ENCODE data around the gene RMDN2. TPM values are rescaled to one million over a fixed set of nuclear protein-coding genes. Genes with fewer than 3 reads are reported as not detected.

The RMDN2 gene
- total RNA-seq, 1 donor = 11.9 TPM

DNA sequence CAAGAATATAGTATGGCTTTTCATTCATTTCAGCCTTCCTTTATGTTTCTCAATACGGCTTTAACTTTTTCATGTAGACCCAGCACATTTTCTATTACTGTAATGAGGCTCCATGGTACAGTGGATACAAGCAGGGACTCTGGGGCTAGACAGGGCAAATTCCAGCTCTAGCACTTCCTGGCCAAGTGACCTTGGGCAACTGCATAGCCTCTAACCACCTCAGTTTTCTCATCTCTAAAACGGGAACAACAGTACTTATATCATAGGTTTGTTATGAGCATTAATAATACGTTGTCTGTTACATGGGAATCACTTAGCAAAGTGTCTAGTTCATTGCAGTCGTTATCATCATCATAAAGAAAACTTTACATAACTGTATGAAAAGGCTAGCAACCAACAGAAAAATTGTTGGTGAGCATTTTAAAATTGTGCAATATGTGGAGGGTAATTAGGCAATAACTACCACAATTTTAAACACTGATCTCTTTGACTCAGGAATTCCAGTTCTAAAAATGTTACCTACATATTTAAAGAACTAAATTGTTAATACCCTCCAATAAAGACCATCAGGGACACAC is 13.7 kb upstream of the RMDN2 start:
- TF ChIP-seq, protein P1, sequence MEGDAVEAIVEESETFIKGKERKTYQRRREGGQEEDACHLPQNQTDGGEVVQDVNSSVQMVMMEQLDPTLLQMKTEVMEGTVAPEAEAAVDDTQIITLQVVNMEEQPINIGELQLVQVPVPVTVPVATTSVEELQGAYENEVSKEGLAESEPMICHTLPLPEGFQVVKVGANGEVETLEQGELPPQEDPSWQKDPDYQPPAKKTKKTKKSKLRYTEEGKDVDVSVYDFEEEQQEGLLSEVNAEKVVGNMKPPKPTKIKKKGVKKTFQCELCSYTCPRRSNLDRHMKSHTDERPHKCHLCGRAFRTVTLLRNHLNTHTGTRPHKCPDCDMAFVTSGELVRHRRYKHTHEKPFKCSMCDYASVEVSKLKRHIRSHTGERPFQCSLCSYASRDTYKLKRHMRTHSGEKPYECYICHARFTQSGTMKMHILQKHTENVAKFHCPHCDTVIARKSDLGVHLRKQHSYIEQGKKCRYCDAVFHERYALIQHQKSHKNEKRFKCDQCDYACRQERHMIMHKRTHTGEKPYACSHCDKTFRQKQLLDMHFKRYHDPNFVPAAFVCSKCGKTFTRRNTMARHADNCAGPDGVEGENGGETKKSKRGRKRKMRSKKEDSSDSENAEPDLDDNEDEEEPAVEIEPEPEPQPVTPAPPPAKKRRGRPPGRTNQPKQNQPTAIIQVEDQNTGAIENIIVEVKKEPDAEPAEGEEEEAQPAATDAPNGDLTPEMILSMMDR (IDR thresholded peaks at IDR 0.05; ENCODE audit: extremely low read depth, low read depth, low read length) = no peak
- Histone ChIP-seq H3K27ac (ENCODE audit: low read depth, low read length) (no peak overlapping the region), H3K4me2 (ENCODE audit: insufficient read depth, low read length) (no peak overlapping the region), H3K27me3 (ENCODE audit: insufficient read depth, low read length) (no peaks in the 10 kb centered on the region), H2AFZ (ENCODE audit: low read length) (no peak overlapping the region), H3K9me3 (ENCODE audit: low read depth, low read length) (no peaks in the 10 kb centered on the region), H3K79me2 (ENCODE audit: insufficient read depth, low read length) (no peaks in the 10 kb centered on the region), H3K4me3 (ENCODE audit: insufficient read depth, low read length) (no peak overlapping the region), H4K20me1 (ENCODE audit: insufficient read depth, low read length) (no peaks in the 10 kb centered on the region), H3K36me3 (ENCODE audit: insufficient read depth, low read length) (no peaks in the 10 kb centered on the region), H3K4me1 (ENCODE audit: insufficient read depth, low read length) (peaks cover 17% of the 10 kb centered on the region)
- DNase-seq (ENCODE audit: insufficient read length, low spot score, missing footprints) = no peak

DNA sequence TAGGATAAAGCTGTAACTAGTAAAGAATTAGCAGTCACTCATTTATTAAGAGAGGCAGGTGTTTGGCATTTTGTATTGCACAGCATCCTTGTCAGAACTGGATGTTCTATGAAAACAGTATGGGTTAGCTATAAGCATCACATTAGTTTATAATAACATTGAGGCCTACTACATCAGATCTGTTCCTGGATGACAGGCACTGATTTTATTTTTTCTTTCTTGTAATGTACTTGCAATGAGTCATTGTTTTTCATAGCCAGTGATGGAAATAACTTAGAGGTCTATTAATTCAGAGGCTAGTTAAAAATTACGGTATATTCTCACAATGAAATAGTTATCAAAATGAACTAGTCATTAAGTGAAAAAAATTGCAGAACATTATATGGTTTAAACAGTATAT is 13.0 kb upstream of the RMDN2 start:
- TF ChIP-seq, protein P1 (IDR thresholded peaks at IDR 0.05; ENCODE audit: extremely low read depth, low read depth, low read length) = no peak
- Histone ChIP-seq H3K4me1 (ENCODE audit: insufficient read depth, low read length) (peaks cover 21% of the 10 kb centered on the region), H3K9me3 (ENCODE audit: low read depth, low read length) (no peaks in the 10 kb centered on the region), H4K20me1 (ENCODE audit: insufficient read depth, low read length) (no peaks in the 10 kb centered on the region), H3K27ac (ENCODE audit: low read depth, low read length) (no peak overlapping the region), H3K79me2 (ENCODE audit: insufficient read depth, low read length) (no peaks in the 10 kb centered on the region), H3K27me3 (ENCODE audit: insufficient read depth, low read length) (no peaks in the 10 kb centered on the region), H3K4me3 (ENCODE audit: insufficient read depth, low read length) (no peak overlapping the region), H3K36me3 (ENCODE audit: insufficient read depth, low read length) (no peaks in the 10 kb centered on the region), H2AFZ (ENCODE audit: low read length) (no peak overlapping the region), H3K4me2 (ENCODE audit: insufficient read depth, low read length) (no peak overlapping the region)
- peak; percentile 71 for DNase-seq (ENCODE audit: insufficient read length, low spot score, missing footprints)

DNA sequence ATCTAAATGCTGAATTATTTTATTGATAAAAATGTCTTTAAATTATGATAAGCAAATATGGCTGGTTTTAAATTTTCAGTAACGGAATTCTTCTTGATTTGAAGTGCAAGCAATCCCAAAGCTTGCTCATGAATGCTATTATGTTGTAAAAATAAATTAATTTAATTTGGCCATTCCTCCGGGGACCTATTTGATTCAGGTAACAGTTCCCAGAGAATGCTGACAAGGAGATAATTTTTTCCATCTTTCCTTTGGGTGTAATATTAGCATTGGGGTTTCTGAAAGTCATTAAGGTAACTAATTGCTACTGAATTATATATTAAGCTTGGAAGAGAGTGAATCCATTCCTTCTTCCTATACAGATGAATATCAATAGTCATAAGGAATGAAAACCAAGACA is 12.5 kb upstream of the RMDN2 start:
- TF ChIP-seq, protein P1 (IDR thresholded peaks at IDR 0.05; ENCODE audit: extremely low read depth, low read depth, low read length) = no peak
- Histone ChIP-seq H3K27me3 (ENCODE audit: insufficient read depth, low read length) (no peaks in the 10 kb centered on the region), H3K27ac (ENCODE audit: low read depth, low read length) (no peak overlapping the region), H4K20me1 (ENCODE audit: insufficient read depth, low read length) (no peaks in the 10 kb centered on the region), H3K4me3 (ENCODE audit: insufficient read depth, low read length) (no peak overlapping the region), H2AFZ (ENCODE audit: low read length) (no peak overlapping the region), H3K79me2 (ENCODE audit: insufficient read depth, low read length) (no peaks in the 10 kb centered on the region), H3K9me3 (ENCODE audit: low read depth, low read length) (no peaks in the 10 kb centered on the region), H3K4me1 (ENCODE audit: insufficient read depth, low read length) (peaks cover 27% of the 10 kb centered on the region), H3K36me3 (ENCODE audit: insufficient read depth, low read length) (no peaks in the 10 kb centered on the region), H3K4me2 (ENCODE audit: insufficient read depth, low read length) (no peak overlapping the region)
- DNase-seq (ENCODE audit: insufficient read length, low spot score, missing footprints) = no peak

DNA sequence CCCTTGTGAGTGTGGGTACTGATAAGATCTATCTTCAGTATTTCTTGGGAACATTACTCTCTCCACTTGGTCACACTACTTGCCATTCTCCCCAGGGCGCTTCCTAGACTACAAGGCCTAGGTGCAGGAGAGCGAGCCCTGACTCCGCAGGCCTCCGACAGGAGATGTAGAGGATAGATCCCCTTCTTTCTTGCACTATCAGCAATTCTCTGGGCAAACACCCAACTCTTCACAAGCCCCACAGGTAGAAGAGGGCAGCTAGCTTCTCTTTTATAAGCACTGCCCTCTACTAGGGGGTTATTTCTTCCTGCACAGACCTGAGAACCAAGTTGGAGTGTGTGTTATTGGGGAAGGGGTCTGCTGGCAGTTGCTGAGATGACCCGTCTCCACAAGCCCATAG is 10.7 kb upstream of the RMDN2 start:
- Histone ChIP-seq H3K27ac (ENCODE audit: low read depth, low read length) (no peak overlapping the region), H2AFZ (ENCODE audit: low read length) (no peak overlapping the region), H3K27me3 (ENCODE audit: insufficient read depth, low read length) (peaks cover 3% of the 10 kb centered on the region), H3K36me3 (ENCODE audit: insufficient read depth, low read length) (no peaks in the 10 kb centered on the region), H3K4me1 (ENCODE audit: insufficient read depth, low read length) (peaks cover 24% of the 10 kb centered on the region), H3K4me3 (ENCODE audit: insufficient read depth, low read length) (no peak overlapping the region), H4K20me1 (ENCODE audit: insufficient read depth, low read length) (no peaks in the 10 kb centered on the region), H3K9me3 (ENCODE audit: low read depth, low read length) (no peaks in the 10 kb centered on the region), H3K4me2 (ENCODE audit: insufficient read depth, low read length) (no peak overlapping the region), H3K79me2 (ENCODE audit: insufficient read depth, low read length) (no peaks in the 10 kb centered on the region)
- no peak for DNase-seq (ENCODE audit: insufficient read length, low spot score, missing footprints)
- TF ChIP-seq, protein P1 (IDR thresholded peaks at IDR 0.05; ENCODE audit: extremely low read depth, low read depth, low read length) = no peak
